Putamen (tissue), 1 donor: ENCODE data around the gene CASP4.
"Not testable (repeated sequence)": the region's sequence is repeated elsewhere in the genome, so short reads cannot be mapped to it uniquely, and the experiment has no call there.

Experiments used
- DNase-seq: peaks from one replicate; pipeline ENCODE4 v3.0.0-alpha.2; 2016; ENCODE audit warnings: low spot score

CASP4 gene

GRCh38 chr11:104956528-104956927 is 11.8 kb downstream of the CASP4 start:
- no peak for DNase-seq

- peak; percentile 11 for DNase-seq
Measured at GRCh38 chr11:104946907-104947306, 21.5 kb downstream of the CASP4 start.

DNA sequence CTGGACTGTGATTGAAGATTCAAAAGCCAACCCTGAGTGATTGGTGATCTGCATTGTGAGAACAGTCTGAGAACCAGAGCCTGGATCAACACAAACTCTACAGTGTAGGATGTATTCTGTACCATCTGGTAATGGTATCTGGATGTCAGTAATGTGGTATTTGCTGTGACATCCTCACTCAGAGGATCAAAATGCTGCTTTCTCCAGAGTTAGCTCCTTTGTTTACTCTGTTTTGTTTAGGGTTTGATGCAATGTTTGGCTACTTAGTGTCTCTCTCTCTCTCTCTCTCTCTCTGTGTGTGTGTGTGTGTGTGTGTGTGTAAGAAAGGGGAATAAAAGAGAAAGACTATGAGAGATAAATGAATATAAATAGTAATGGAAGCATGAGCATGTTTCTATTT is 24.3 kb downstream of the CASP4 start:
- DNase-seq = no peak

GRCh38 chr11:104943561-104943960 is 24.8 kb downstream of the CASP4 start:
- DNase-seq = no peak

GRCh38 chr11:104934594-104934993 is 33.8 kb downstream of the CASP4 start:
- DNase-seq = no peak

DNA sequence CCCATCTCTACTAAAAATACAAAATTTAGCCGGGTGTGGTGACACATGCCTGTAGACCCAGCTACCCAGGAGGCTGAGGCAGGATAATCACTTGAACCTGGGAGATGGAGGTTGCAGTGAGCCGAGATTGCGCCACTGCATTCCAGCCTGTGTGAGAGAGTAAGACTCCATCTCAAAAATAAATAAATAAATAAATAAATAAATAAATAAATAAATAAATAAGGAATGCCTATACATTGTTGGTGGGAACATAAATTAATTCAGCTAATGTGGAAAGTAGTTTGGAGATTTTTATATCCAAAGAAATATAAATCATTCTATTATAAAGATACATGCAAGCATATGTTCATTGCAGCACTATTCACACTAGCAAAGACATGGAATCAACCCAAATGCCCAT is 34.3 kb downstream of the CASP4 start:
- DNase-seq = not testable (repeated sequence)

DNA sequence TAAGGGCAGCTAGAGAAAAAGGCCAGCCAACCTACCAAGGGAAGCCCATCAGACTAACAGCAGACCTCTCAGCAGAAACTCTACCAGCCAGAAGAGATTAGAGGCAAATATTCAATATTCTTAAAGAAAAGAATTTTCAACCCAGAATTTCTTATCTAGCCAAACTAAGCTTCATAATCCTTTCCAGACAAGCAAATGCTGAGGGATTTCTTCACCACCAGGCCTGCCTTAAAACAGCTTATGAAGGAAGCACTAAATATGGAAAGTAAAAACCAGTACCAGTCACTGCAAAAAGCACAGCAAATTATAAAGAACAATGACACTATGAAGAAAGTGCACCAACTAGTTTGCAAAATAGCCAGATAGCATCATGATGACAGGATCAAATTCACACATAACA is 39.6 kb downstream of the CASP4 start:
- no peak for DNase-seq

DNA sequence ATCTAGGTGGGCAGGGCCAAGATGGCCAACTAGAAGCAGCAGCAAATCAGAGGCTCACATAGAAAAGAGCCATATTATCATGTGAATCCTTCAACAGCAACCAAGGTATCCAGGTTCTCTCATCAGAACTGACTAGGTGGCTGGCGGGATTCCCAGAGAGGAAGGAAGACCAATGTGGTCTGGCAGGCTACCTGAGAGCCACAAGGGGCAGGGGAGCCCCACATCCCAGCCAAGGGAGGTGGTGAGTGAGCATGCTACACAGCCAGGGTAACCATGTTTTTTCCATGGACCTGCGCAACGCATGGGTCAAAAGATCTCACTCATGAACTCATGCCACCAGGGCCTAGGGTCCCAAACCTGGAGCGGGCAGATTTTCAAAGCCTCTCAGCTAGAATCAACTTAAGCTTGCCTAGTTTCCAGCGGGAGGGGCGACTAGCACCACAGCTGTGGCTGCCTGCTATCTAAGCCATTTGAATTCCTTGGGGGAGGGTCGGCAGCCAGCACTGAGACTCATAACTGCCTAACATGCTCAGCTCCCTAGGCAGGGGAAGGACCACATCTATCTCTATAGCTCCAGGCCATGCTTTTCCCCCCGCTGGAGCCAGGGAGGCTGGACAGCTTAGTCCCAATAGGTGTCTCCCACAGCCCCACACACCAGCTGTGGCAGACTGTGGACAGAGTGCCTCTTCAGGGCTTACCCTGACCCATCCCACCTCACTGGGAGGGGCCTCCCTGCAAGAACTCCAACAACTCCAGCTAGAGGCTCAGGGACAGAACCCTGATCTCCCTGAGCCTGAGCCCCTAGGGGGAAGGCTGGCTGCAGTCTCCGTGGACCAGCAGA is 41.4 kb downstream of the CASP4 start:
- DNase-seq = no peak

GRCh38 chr11:104925850-104926249 is 42.5 kb downstream of the CASP4 start:
- no peak for DNase-seq

DNA sequence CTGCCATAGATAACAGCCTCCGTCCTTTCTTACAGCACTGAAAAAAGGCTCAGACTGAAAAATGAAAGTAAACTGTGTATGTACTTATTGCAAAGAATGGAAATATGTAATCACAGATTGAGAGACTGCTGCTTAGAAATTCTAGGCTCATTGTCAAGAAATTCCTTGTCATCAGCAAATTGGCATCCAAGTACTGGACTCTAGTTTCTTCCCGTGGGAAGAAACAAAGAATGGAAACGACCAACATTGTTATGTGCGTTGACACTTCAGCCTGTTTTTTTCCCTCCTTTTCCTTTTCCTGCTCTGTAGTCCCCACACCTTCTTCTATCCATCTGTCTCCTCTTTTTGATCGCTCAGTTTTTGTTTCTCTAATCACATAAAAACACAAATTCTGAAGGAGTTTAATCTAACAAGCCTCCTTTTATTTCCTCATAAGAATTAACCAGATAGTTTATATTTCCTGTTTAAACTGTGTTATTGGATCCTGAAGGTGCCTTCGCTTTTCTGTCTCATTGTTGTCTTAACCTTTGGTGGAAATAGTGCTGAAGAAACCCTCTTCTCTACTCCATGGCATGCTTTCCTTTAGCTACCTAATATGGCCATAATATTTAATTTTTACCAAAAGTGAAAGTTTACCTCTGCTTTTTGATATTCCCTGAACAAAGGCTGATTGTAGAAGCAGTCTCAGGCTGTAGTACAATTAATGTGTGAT is 50.1 kb downstream of the CASP4 start:
- DNase-seq = no peak

- no peak for DNase-seq
Measured at GRCh38 chr11:104917271-104918112, 50.9 kb downstream of the CASP4 start.

- DNase-seq = no peak
Measured at GRCh38 chr11:104916442-104916841, 51.9 kb downstream of the CASP4 start.

DNA sequence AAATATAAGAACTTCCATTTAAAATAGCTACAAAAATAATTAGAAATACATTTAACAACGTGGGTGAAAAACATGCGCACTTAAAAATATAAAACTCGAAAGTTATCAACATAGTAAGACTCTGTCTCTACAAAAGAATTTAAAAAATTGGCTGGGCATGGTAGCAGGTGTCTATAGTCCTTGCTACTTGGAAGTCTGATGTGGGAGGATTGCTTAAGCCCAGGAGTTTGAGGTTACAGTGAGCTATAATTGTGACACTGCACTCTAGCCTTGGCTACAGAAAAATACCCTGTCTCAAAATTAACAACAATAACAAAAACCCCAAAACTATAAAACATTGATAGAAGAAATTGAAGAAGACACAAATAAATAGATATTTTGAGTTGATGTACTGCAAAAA is 56.3 kb downstream of the CASP4 start:
- DNase-seq = no peak

DNA sequence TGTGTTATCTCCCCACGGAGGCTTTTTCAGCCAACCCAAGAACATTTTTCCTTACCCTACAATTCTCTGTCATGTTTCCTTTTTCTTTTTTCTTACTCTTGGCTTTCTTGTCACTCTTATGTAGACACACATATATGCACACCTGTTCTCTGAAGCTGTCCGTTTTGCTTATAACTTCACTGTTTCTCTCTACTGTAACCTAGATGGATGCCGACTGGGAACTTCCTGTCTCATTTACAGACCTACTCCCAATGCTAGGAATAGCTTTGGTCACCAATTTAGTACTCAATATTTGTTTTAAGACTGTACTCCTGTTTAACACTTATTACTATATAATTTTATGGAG is 60.2 kb downstream of the CASP4 start:
- no peak for DNase-seq

- DNase-seq = no peak
Measured at GRCh38 chr11:104907521-104908185, 60.7 kb downstream of the CASP4 start.

DNA sequence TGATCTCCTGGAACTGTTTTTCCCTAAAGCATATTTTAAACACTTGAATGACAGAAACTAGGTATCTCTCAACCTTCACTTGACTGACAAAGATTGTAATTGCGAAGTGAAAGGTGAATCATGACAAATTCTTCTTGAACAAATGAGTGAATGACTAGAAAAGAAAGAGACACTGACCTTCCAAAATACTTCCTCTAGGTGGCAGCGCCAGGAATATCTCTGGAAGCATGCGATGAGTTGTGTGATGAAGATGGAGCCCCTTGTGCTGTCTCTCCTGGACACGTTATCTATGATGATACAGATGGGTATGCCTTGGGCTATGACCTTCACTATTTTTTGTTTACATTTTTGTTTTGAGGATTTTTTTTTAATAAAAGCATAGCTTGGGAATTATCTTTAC is 63.1 kb downstream of the CASP4 start:
- no peak for DNase-seq

DNA sequence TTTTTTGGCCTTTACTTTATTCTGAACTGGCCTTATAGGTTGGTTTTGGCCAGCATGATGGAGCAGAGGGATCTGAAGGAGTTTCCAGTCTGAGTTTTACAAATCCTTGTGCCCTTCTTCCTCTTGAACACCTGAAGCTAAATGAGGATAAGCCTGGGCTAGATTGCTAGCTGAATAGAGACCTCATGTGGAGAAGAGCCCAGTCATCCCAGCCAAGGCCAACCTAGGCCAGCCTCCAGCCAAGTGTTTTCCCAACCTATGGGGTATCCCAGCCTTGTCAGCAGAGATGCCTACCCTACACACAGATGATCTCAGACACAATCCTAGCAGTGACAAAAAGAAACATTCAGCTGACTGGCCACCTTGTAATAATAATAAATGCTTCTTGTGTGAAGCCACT is 69.1 kb downstream of the CASP4 start:
- no peak for DNase-seq

DNA sequence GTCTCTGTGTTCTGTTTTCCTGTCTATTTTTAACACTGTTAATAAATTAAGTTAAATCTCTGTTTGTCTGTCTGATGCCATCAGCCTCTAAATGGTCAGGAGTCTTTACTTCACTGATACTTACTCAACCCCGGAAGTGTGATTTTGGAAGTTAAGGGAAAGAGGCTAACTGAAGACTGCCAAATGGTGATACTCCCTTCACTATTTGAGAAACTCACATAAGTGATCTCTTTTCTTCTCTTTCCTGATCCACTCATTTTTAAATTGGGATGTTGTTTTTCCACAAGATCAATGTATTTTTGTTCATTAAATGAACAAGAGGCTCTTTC is 69.7 kb downstream of the CASP4 start:
- no peak for DNase-seq

DNA sequence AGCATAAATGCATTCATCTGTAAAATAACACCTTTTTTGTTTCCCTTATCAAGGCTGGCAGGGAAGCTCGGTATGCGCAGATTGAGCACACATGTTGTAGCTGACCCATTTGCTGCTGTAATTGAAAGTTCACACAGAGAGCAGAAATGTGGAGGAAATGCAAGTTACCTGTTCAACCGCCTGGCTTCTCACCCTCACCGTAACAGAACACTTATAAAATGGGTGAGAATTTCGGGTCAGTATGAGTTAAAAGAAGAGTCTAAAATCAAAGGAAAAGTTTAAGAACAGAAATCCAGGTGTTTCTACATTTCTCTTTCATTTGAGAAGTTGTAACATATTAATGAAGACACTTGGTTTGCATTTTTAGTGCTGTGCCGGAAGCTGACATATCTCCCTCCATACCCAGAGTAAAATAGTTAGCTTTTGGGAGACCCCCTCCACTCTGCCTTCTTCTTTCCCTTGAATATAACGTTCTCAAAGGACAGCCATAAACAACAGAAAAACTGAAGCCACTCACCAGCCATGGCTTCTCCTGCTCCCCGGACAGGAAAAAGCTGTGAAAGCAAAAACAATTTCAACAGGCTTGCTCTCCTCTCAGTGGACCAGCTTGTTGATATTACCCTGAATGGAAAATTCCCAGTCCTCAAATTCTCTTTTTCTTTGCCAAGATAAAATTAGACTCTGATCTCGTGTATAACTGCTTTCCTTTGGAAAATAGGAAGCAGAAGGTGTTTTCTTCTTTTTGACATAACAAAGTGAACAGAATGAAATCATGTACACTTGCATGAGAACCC is 70.3 kb downstream of the CASP4 start, which contains the start of gene CASP12:
Gene CASP12 (minus strand): TSS at position 570 of the 794 bp plus-strand sequence.
- DNase-seq = peak; percentile 20

DNA sequence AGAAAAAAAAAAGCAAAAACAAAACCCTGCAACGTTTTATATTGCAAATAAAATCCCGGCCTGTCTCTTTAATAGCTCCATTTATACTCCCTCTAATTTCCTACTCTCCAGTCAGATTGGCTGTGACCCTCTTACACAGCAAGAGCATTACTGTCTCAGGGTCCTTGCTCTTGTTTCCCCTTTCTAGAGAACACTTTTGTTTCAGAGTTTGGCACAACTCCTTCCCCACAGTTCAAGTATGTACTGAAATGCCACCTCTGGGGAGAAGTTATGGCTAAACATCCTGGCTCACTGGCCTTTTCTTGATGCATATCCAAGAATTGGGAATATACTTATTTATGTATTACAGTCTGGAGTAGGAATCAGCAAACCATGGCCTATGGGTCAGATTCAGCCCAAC is 72.7 kb downstream of the CASP4 start:
- DNase-seq = no peak

GRCh38 chr11:104893876-104894275 is 74.5 kb downstream of the CASP4 start:
- no peak for DNase-seq
